ENCODE data around the gene CACNA1C.
"Not testable (repeated sequence)": the region's sequence is repeated elsewhere in the genome, so short reads cannot be mapped to it uniquely, and the experiment has no call there.

CACNA1C gene

GRCh38 chr12:2487278-2487677 lies 434.5 kb downstream of the CACNA1C start:
- no peak for DNase-seq (ENCODE audit: low spot score)

- DNase-seq (ENCODE audit: low spot score): no peak
Observed at GRCh38 chr12:2488131-2488530, 435.3 kb downstream of the CACNA1C start.

- DNase-seq (ENCODE audit: low spot score): no peak
Observed at GRCh38 chr12:2488596-2488995, 435.8 kb downstream of the CACNA1C start.

GRCh38 chr12:2489275-2489674 lies 436.5 kb downstream of the CACNA1C start:
- DNase-seq (ENCODE audit: low spot score): no peak

- DNase-seq (ENCODE audit: low spot score): no peak
Observed at GRCh38 chr12:2490831-2491230, 438.0 kb downstream of the CACNA1C start.

DNA sequence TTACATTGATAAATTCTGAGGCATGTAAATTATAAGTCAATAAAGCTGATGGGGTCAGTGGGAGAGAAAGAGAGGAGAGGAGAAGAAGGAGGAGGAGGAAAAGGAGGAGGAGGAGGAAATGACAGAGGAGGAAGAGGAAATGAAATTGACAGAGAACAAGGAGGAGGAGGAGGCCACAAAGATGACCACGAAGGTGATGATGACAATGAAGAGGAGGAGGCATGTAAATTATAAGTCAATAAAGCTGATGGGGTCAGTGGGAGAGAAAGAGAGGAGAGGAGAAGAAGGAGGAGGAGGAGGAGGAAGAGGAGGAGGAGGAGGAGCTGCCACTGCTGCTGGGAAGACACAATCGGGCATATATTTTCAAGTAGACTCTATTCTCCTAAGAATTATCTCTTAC lies 438.6 kb downstream of the CACNA1C start:
- not testable (repeated sequence) for DNase-seq (ENCODE audit: low spot score)

- DNase-seq (ENCODE audit: low spot score): no peak
Observed at GRCh38 chr12:2492236-2492635, 439.4 kb downstream of the CACNA1C start.

DNA sequence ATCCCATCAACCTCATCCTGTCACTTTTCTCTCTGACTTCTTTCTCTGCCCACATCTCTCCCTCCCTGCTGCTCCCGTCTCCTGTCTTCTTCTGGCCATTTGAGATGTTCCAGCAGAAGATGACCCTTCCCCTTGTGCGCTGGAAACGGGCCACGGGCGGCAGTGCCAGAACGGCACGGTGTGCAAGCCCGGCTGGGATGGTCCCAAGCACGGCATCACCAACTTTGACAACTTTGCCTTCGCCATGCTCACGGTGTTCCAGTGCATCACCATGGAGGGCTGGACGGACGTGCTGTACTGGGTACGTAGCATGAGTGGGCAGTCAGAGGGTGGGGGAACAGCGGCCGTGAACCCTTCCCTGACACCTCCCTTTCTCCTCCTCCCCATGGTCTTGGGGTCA lies 440.3 kb downstream of the CACNA1C start:
- DNase-seq (ENCODE audit: low spot score): no peak

- no peak for DNase-seq (ENCODE audit: low spot score)
Observed at GRCh38 chr12:2494486-2495192, 441.9 kb downstream of the CACNA1C start.

DNA sequence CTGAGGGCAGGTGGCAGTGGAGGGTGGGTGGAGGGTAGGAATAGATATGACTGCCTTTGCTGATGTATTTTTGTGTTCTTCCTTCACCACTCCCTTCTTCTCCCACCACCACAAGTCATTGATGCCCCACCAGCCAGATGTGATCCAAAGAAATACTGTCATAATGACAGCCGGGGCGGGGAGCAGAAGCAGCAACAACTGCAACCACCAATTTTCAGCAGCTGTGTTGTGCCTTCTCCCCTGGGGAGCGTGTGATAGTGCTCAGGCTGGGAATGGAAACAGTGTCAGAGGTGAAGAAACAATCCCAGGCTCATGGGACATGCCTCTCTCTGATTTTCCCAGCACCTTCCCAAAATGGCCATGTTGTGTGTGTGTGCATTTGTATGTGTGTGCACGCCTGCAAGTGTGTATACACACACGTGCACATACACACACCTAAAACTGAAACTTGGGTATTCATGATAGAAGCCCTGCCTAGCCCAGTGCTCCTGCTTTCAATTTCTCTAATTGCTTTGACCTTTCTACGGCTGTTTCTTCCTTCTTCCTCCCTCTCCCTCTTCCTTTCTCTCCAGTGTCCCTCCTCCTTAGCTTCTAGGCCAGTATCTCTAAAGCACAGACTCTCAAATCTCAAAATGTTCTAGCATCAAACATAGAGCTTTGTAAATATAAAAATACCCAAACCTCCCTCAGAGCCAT lies 442.8 kb downstream of the CACNA1C start:
- no peak for DNase-seq (ENCODE audit: low spot score)

GRCh38 chr12:2498964-2499500 lies 446.2 kb downstream of the CACNA1C start:
- no peak for DNase-seq (ENCODE audit: low spot score)

DNA sequence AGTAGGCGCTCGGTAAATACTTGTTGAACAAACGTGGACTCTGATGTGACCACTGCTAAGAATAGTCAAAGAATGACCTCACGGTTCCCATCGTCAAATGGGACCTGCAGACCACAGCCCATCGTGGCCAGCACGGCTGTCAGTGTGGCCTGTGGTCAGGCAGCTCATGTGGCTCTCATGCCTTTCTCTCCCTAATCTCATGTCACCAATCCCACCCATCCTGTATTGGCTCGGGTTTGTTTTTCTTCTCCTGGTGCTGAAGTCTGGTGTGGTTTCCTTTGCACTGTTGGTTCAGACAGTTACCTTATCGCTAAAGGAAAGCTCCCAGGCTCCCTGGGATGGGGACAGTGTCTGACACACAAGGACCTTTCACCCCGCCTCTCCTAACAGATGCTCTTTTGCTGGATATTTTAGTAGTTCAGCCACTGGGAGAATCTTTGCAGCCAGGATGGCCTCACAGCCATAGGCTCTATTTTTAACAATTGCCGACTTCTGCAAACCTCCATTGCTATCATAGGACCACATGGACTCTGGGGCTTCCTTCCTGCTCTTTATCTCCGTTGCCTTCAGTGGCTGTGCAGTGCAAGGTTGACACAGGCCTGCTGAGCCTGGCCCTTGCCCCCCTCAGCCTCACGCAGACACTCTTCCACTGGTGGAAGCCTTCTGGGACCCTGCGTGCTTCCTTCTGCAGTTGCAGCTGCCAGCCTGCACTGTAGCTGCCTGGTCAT lies 448.8 kb downstream of the CACNA1C start:
- no peak for DNase-seq (ENCODE audit: low spot score)

DNA sequence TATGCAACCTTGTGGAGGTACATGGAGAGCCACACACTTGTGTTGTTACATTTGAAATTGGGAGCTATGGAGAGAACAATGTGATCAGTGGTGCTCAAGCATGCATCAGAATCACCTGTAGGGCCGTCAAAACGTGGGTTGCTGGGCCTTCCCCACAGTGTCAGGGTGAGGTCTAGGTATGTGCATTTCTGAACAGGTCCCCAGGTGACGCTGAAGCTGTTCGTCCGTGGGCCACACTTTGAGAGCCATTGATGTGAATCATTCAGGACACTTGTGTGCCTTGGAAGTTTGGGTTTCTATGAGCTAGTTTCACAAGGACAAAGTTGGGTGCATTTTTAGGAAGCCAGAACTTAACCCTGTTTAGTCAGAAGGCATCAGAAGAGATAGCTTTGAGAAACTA lies 450.2 kb downstream of the CACNA1C start:
- DNase-seq (ENCODE audit: low spot score): no peak

DNA sequence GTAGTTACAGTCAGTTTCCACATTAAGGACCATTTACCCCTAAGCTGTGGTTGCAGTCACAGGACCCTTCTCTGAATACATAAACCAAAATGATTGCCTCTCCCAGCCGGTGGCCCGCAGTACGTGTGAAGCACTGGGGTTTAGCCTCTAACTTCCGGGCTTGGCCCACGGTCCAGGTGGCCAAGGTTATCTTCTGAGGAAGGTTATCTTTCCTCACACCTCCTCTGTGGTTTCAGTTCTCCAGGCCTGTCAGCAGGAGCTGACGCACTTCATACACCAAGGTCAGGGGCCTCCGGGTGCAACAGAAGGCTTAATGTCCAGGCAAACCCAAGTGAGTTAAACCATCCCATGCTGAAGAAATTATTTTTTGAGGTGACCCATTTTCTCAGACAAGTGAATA lies 451.0 kb downstream of the CACNA1C start:
- no peak for DNase-seq (ENCODE audit: low spot score)

- DNase-seq (ENCODE audit: low spot score): no peak
Observed at GRCh38 chr12:2504577-2504976, 451.8 kb downstream of the CACNA1C start.

DNA sequence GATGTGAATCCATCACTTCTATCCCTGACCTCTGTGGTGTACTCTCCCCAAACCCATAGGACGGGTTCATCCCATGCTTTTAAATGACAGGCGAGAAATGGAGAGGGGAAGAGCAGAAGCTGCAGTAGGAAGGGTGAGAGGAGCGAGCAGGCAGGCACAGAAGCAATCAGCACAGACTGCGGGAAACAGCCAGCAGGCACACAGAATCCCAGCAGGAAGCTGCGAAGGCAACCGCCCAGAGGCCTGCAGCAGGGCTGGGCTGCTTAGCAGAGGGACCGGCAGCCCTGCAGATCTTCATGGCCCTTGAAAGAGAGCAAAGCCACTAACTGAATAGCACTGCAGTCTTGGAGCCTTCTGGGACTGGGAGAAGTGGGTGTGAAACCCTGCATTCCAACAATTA lies 455.0 kb downstream of the CACNA1C start:
- DNase-seq (ENCODE audit: low spot score): no peak

DNA sequence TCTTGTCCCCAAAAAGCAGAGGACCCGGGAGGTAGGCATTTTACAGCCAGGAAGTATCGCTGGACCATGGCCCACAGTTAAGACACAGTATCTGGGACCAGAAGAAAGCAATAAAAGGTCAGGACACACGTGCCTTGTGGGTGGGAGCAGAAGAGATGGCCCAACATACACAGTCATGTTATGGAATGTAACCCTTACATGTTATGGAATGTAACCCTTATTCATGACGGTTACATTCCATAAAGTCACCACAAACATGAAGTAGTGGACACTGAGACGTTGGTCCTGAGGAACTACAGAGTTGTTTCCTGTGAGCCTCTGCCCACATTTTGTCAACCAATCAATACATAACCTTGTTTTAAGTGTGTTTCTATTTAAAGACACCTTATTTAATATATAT lies 456.4 kb downstream of the CACNA1C start:
- no peak for DNase-seq (ENCODE audit: low spot score)

GRCh38 chr12:2510045-2510444 lies 457.3 kb downstream of the CACNA1C start:
- DNase-seq (ENCODE audit: low spot score): no peak

GRCh38 chr12:2513141-2514037 lies 460.6 kb downstream of the CACNA1C start:
- DNase-seq (ENCODE audit: low spot score): no peak

DNA sequence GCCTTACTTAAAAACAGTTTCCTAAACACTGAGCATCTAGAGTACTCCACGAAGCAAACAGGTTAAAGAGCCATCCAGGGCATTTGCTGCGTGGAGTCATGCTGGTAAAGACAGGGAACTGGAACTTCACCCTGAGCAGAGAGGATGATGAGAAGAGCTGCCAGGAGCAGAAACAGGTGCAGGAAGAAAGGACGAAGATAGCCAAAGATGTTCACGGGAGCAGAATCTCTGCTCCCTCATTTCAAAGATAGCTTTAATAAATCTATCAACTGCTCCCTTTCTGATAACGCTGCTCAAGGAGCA lies 461.2 kb downstream of the CACNA1C start:
- DNase-seq (ENCODE audit: low spot score): no peak

GRCh38 chr12:2520722-2521246 lies 468.0 kb downstream of the CACNA1C start:
- no peak for DNase-seq (ENCODE audit: low spot score)

DNA sequence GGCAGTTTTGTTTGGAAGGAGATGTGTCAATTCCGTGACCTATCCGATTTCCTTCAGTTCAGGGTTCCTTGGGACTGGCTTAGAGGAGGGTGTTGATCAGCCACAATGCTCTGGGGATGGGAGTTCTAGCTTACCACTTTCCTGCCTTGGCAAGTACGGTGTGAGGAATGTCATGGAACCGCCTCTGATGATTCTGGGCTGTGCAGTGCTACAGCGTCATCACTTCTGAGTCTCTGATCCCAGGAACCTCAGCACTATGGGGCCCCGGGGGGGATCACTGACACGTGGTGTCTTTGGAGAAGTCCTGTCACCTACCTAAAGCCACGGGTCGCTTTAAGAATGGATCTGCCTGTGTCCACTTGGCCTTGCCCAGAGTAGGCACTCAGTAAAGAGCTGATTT lies 470.5 kb downstream of the CACNA1C start:
- no peak for DNase-seq (ENCODE audit: low spot score)

All from germinal center (tissue), 1 donor.